Panc1 (cell line): Measurements from ENCODE around the gene HOXC4. TPM values are rescaled to one million over a fixed set of nuclear protein-coding genes. Genes with fewer than 3 reads are reported as not detected.

Source experiments
- ATAC-seq: fragments of 200-7000 bp; cut with Tn5 transposase; 2 replicates; pipeline ENCODE4 v1.9.1; 2020; ENCODE audit warnings: mild to moderate bottlenecking, moderate library complexity
- BruUV-seq: library from RNA; stranded (reverse); fragments of 400-500 nt; replicated peaks from 2 replicates; lab custom pipeline; 2021; lab: Mats Ljungman, UMichigan
- CTCF ChIA-PET: fragments of 300-600 bp; sonication (Branson Sonifier 250); formaldehyde crosslinking; loops from one replicate; lab custom pipeline; 2022; ENCODE audit warnings: antibody characterized with exemption; lab: Charles Lee
- POLR2A ChIA-PET: fragments of 300-600 bp; sonication (Branson Sonifier 250); formaldehyde crosslinking; loops from one replicate; lab custom pipeline; 2022; ENCODE audit warnings: antibody characterized with exemption; lab: Charles Lee
- DNase-seq: peaks from one replicate; pipeline ENCODE4 v3.0.0-alpha.2; 2010; ENCODE audit warnings: low read depth, low spot score
- H3K27ac ChIP-seq: 2 replicates; pipeline ENCODE4 v1.5.1; 2011; ENCODE audit warnings: mild to moderate bottlenecking, low read length, inconsistent platforms
- H3K27me3 ChIP-seq: fragments of 200-500 bp; sonication (Bioruptor generic); 2 replicates; pipeline ENCODE4 v1.6.0; 2014; ENCODE audit warnings: low read length, inconsistent platforms; ENCODE audit not compliant: control insufficient read depth, insufficient read depth
- H3K36me3 ChIP-seq: fragments of 200-500 bp; sonication (Bioruptor generic); 2 replicates; pipeline ENCODE4 v1.5.1; 2014; ENCODE audit warnings: inconsistent platforms, mild to moderate bottlenecking, low read length, moderate library complexity; ENCODE audit not compliant: control insufficient read depth, insufficient read depth
- H3K4me1 ChIP-seq: 2 replicates; pipeline ENCODE4 v1.5.1; 2011; ENCODE audit warnings: inconsistent platforms, mild to moderate bottlenecking, low read length, moderate library complexity; ENCODE audit not compliant: control insufficient read depth, insufficient read depth
- H3K4me3 ChIP-seq, 2 experiments: 2 replicates each; pipeline ENCODE4 v1.5.1; 2011 to 2012; ENCODE audit warnings: low read depth in 2 of 2, low read length in 2 of 2, mild to moderate bottlenecking in 2 of 2, inconsistent platforms in 1 of 2, moderate library complexity in 1 of 2
- H3K9me3 ChIP-seq: fragments of 200-500 bp; sonication (Bioruptor generic); 2 replicates; pipeline ENCODE4 v1.5.1; 2014; ENCODE audit warnings: low read depth, mild to moderate bottlenecking, inconsistent platforms, low read length, moderate library complexity; ENCODE audit not compliant: control insufficient read depth, insufficient read depth
- POLR2AphosphoS5 ChIP-seq: IDR thresholded peaks from 2 replicates; pipeline ENCODE4 v1.6.1; 2012; ENCODE audit warnings: mild to moderate bottlenecking, low read depth, low read length, moderate library complexity
- SIN3A ChIP-seq: IDR thresholded peaks from 2 replicates; pipeline ENCODE4 v1.6.1; 2012; ENCODE audit warnings: low read depth, mild to moderate bottlenecking, low read length, moderate library complexity, borderline replicate concordance; ENCODE audit not compliant: insufficient read depth
- TCF7L2 ChIP-seq: IDR thresholded peaks from 2 replicates; pipeline ENCODE4 v1.6.1; 2011; ENCODE audit warnings: mild to moderate bottlenecking, low read depth, low read length, inconsistent platforms
- in situ Hi-C: cut with HindIII; loops from 2 replicates; pipeline ENCODE4 v1.10.0; 2016; ENCODE audit warnings: low sequenced_read_pairs, low pct_unique_long_range_greater_than_20kb
- intact Hi-C: fragments of 100-400 bp; cut with micrococcal nuclease; formaldehyde crosslinking; loops from one replicate; pipeline ENCODE4 v1.10.0; 2022; ENCODE audit not compliant: unreplicated experiment
- total RNA-seq: library from RNA; stranded (reverse); gene quantifications from one replicate; pipeline ENCODE4 v1.2.1, GENCODE V29; 2021; ENCODE audit not compliant: unreplicated experiment
- TF ChIP-seq, protein P1 (sequence below), 2 experiments: IDR thresholded peaks; 2 replicates each; pipeline ENCODE4 v1.6.1; 2011 to 2012; ENCODE audit warnings: low read depth in 2 of 2, control low read depth in 1 of 2, low read length in 1 of 2, mild to moderate bottlenecking in 1 of 2, moderate library complexity in 1 of 2; ENCODE audit not compliant: insufficient read depth in 1 of 2
- TF ChIP-seq, protein P2 (sequence below): fragments of 450-650 bp; IDR thresholded peaks from 2 replicates; pipeline ENCODE4 v1.5.1; 2017; ENCODE audit warnings: mild to moderate bottlenecking

HOXC4 gene
- total RNA-seq, 1 experiment from 2014 or later = 22.7 TPM

- POLR2A ChIA-PET = no interaction called here
- H3K27ac ChIP-seq = peak overlapping the region; percentile 92
- DNase-seq = no peak
- H3K27me3 ChIP-seq = no peaks in the 10 kb centered on the region
- no peaks in the 10 kb centered on the region for H3K9me3 ChIP-seq
- intact Hi-C loops (no loop called here), in situ Hi-C loops (no loop called here)
- H3K36me3 ChIP-seq = no peaks in the 10 kb centered on the region
- peak overlapping the region; percentile 47 to 61 for H3K4me3 ChIP-seq
- CTCF ChIA-PET = no interaction called here
- TF ChIP-seq, protein P1, sequence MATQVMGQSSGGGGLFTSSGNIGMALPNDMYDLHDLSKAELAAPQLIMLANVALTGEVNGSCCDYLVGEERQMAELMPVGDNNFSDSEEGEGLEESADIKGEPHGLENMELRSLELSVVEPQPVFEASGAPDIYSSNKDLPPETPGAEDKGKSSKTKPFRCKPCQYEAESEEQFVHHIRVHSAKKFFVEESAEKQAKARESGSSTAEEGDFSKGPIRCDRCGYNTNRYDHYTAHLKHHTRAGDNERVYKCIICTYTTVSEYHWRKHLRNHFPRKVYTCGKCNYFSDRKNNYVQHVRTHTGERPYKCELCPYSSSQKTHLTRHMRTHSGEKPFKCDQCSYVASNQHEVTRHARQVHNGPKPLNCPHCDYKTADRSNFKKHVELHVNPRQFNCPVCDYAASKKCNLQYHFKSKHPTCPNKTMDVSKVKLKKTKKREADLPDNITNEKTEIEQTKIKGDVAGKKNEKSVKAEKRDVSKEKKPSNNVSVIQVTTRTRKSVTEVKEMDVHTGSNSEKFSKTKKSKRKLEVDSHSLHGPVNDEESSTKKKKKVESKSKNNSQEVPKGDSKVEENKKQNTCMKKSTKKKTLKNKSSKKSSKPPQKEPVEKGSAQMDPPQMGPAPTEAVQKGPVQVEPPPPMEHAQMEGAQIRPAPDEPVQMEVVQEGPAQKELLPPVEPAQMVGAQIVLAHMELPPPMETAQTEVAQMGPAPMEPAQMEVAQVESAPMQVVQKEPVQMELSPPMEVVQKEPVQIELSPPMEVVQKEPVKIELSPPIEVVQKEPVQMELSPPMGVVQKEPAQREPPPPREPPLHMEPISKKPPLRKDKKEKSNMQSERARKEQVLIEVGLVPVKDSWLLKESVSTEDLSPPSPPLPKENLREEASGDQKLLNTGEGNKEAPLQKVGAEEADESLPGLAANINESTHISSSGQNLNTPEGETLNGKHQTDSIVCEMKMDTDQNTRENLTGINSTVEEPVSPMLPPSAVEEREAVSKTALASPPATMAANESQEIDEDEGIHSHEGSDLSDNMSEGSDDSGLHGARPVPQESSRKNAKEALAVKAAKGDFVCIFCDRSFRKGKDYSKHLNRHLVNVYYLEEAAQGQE (IDR thresholded peaks at IDR 0.05; ENCODE audit: insufficient read depth in 1 of 2, low read depth in 2 of 2, low read length in 1 of 2) = no peak
- TF ChIP-seq, protein P2, sequence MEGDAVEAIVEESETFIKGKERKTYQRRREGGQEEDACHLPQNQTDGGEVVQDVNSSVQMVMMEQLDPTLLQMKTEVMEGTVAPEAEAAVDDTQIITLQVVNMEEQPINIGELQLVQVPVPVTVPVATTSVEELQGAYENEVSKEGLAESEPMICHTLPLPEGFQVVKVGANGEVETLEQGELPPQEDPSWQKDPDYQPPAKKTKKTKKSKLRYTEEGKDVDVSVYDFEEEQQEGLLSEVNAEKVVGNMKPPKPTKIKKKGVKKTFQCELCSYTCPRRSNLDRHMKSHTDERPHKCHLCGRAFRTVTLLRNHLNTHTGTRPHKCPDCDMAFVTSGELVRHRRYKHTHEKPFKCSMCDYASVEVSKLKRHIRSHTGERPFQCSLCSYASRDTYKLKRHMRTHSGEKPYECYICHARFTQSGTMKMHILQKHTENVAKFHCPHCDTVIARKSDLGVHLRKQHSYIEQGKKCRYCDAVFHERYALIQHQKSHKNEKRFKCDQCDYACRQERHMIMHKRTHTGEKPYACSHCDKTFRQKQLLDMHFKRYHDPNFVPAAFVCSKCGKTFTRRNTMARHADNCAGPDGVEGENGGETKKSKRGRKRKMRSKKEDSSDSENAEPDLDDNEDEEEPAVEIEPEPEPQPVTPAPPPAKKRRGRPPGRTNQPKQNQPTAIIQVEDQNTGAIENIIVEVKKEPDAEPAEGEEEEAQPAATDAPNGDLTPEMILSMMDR = no peak
- no peak for TF ChIP-seq SIN3A
- no TSS peak for BruUV-seq
- no peak for ATAC-seq
- H3K4me1 ChIP-seq = peaks cover 54% of the 10 kb centered on the region
These were observed 43.3 kb upstream of the HOXC4 start for GRCh38 chr12:54010053-54010971.

DNA sequence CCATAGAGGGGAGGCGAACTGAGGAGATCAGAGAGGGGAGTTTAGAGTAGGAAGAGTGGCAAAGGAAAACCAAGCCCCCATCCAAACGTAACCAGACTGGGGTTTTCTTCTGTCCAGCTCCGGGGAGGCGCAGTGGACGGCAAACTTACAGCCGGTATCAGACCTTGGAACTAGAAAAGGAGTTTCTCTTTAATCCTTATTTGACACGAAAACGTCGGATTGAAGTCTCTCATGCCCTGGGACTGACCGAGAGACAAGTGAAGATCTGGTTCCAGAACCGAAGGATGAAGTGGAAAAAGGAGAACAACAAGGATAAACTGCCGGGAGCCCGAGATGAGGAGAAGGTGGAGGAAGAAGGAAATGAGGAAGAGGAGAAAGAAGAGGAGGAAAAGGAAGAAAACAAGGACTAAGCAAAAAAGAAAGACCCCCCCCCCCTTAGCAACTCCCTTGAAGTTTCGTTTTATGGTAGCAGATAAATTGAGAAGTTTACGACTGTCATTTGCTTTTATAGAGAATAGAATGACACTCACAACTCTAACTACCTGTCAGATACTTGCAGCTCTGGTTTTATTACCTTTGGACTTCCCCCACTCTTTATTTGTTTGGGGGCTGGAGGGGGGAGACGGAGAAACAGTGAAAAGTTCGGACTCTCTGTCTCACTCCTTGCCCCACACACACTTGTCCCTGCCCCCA lies 42.5 kb upstream of the HOXC4 start:
- H3K9me3 ChIP-seq = no peaks in the 10 kb centered on the region
- ATAC-seq = no peak
- ChIA-PET CTCF (interaction anchor here (0.7 kb wide), 1 partner anchor 141 kb away, joined by 5 read pairs; no protein-coding TSS in a partner anchor), POLR2A (no interaction called here)
- H3K4me3 ChIP-seq = peak overlapping the region; percentile 47 to 61
- 0 out of 2 replicates have a peak, but pooled peaks have one; percentile 48 for TF ChIP-seq TCF7L2
- TF ChIP-seq SIN3A = no peak
- TF ChIP-seq, protein P2 = no peak
- TF ChIP-seq, protein P1 (IDR thresholded peaks at IDR 0.05; ENCODE audit: insufficient read depth in 1 of 2, low read depth in 2 of 2, low read length in 1 of 2) = no peak
- no peak for TF ChIP-seq POLR2AphosphoS5
- H3K27me3 ChIP-seq = no peaks in the 10 kb centered on the region
- in situ Hi-C loops (no loop called here), intact Hi-C loops (no loop called here)
- DNase-seq = no peak
- peaks cover 62% of the 10 kb centered on the region for H3K4me1 ChIP-seq
- peak overlapping the region; percentile 92 for H3K27ac ChIP-seq
- H3K36me3 ChIP-seq = no peaks in the 10 kb centered on the region
- BruUV-seq = TSS peak; percentile 31
